GM12874 (cell line): Measurements from ENCODE around the gene ANO7.

Source experiments
- TF ChIP-seq, protein P1 (sequence below): IDR thresholded peaks from 2 replicates; pipeline ENCODE4 v1.5.1; 2011; ENCODE audit warnings: low read depth, mild to moderate bottlenecking, control low read depth, low read length, moderate library complexity; ENCODE audit not compliant: insufficient read depth

ANO7 gene

DNA sequence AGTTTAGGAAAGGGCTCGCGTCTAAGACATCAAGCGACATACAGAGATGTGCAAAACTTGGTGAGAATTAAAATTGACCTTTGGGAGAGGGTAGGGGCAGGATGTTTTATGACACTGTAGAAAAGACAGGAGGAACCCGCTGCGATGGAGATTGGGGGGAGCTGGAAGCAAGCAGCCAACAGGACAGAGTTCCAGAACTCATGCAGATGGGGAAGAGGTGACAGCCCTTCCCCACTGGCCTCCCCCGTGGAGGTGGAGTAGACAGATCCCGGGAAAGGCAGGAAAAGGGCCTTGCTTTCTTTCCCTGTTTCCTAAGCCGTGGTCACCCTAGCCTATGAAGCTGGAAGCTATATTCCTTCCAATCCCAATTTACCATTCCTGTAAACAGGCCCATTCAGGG, 39.1 kb downstream of the ANO7 start:
- TF ChIP-seq, protein P1, sequence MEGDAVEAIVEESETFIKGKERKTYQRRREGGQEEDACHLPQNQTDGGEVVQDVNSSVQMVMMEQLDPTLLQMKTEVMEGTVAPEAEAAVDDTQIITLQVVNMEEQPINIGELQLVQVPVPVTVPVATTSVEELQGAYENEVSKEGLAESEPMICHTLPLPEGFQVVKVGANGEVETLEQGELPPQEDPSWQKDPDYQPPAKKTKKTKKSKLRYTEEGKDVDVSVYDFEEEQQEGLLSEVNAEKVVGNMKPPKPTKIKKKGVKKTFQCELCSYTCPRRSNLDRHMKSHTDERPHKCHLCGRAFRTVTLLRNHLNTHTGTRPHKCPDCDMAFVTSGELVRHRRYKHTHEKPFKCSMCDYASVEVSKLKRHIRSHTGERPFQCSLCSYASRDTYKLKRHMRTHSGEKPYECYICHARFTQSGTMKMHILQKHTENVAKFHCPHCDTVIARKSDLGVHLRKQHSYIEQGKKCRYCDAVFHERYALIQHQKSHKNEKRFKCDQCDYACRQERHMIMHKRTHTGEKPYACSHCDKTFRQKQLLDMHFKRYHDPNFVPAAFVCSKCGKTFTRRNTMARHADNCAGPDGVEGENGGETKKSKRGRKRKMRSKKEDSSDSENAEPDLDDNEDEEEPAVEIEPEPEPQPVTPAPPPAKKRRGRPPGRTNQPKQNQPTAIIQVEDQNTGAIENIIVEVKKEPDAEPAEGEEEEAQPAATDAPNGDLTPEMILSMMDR, result no peak

DNA sequence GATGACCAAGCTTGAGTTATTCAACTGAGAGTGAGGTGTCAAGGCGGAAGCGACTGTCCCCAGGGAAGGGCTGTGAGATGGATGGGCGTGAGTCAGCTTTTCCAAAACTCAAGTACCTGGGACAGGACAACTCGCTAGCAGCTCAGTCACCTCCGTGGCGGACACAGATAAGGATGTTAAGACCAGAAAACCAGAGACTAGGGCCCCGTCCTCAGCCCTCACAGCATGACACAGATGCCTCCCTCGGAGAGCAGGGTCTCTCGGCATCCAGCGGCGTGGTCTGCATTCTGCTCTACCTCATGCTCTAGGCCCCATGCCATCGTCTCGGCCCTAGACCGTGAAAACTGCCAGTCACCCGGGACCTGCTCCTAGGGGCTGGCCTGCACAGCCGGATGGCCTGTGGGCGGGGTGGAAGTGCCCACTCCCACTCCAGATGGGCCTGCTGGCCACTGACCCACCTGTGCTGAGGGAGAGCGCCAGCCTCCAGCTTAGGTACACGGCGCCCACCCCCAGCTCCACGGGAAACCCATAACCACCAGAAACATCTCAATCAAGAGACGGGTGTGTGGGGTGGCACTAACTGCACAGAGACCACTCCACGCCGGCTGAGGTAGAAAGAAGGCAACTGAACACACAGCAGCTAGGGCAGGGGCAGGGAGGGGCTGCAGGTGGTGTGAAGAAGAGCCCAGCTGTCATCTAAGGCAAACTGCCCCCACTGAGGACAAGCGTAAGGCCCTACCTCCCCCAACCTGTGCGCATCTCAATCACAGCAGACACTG, 39.8 kb downstream of the ANO7 start:
- TF ChIP-seq, protein P1, result no peak

DNA sequence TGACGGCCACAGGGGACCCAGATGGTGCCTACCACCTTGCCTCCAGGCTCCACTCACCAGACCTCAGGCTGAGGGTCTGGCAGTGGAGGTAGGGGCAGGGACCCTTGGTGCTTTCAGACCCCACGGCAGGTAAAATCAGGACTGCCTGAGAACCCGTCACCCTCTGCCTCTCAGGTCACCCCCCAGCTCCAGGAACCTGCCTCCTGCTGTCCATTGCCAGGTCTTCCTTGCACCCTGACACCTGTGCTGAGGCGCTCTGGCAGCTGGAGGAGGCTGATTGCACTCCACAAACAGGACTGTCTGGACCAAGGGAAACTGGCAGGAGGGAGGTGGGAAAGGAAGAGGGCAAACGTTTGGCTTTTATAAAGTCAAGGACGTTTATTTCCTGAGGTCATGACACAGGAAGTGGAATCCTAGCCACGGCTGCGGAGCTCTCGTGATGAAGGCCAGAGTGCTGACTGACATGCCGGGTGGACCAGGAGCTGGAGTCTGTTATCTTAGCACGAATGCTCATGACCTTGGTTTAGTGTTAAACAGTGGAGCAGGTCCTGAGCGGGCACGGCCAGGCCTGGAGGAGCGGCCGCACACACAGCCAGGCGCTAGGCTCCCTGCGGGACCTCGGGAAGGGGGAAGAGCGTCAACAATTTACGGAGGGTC, 40.5 kb downstream of the ANO7 start:
- TF ChIP-seq, protein P1, result no peak

DNA sequence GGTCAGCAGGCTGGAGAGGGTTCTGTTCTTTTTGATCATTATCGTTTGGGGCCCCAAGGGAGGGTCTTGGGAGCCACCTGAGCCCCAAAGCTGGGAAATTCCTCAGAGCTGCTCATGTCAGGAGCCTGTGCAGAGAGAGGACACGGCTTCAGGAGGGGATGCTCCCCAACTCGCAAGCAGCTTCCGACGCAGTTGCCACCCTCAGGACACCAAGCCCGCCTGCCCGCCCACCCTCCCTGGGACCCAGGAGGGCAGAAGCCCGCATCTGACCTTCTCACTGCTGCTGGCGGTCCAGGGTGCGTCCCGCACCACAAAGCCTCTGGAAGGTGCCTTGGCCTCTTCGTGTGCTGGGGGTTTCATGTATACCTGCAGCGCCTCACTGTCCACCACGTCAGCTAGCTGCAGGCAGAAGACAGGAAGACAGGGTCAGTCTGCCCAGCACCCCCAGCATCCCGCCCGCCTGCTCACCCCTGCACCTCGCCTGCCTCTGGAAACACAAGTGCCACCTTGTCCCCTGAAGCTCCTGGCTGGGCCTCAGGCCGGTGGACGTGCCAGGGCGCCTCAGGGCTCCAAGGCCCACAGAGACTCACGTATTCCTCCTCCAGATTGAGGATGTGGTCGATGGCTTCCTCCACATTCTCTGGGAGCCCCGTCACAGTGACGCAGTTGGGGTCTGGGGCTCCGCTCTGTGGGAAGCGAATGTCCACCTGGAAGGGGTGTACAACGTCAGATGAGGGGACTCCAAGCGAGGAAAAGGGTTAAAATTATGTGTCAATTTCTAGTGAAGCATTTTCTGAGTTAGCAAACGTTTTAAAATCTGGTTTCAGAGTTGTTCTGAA, 41.3 kb downstream of the ANO7 start:
- TF ChIP-seq, protein P1, result no peak

DNA sequence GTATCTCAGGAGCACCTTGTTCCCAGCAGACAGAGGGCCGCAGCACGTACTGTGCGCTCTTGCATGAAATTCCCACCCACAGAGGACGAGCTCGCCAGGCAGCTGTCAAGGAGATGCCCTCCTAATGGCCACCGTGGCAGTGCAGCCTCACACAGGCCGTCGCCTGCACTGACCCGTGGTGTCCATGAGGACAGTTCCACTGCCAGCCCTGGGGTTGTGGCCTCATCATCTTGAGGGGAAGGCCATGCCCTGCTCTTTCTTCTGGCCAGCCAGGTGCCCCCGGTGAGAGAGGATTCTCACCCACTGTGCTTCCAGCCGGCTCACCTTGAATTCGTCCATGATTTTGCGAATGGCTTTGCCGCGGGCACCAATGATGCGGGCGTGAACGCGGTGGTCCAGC, 42.0 kb downstream of the ANO7 start:
- TF ChIP-seq, protein P1, result no peak

DNA sequence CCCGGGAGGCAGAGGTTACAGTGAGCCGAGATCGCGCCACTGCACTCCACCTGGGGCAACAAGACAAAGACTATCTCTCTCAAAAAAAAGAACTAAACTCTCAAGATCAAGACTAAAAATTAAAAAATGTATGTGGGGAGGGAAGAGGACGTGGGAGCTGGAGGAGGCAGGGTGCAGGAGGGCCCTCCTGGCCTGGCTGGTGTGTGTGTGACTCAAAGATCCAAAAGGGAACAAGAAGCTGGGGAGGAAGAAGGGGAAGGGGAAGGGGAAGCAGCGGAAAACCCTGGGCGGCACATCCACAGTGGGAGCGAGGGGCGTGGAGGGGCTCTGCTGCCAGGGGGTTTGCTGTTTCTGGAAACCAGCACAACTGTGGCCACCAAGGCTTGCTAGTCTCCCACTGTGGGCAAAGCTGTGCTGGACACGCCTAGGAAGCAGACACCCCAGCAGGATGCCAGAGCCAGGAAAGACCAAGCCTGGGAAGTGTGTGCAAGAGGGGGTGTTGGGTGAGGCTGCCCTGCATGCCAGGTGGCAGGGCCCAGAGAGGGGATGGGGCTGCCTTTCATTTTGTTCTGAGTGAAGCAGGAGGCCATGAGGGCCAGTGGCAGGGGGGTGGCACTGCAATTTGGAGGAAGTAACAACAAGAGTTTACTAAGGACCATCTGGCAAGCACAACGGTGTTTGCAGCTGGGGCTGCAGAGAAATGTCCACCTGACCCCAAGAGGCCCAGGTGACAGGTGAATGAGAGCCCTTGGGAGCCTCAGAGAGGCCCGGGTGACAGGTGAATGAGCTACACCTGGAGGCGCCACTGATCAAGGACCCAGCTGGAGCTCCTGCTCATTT, 44.5 kb downstream of the ANO7 start:
- TF ChIP-seq, protein P1, result no peak
